OCI-LY1 (cell line): Measurements from ENCODE around the gene HRAS.

Experiments used
- EZH2 ChIP-seq: fragments of 200-600 bp; sonication (generic), shearing (Covaris generic); IDR thresholded peaks from 2 replicates; pipeline ENCODE4 v1.8.0; 2017; ENCODE audit warnings: borderline replicate concordance, mixed run types, mild to moderate bottlenecking, antibody characterized with exemption, low read length, moderate library complexity, mixed read lengths
- TF ChIP-seq, protein P1 (sequence below): fragments of 200-600 bp; sonication (generic), shearing (Covaris generic); IDR thresholded peaks from 2 replicates; pipeline ENCODE4 v1.5.1; 2017; ENCODE audit warnings: mild to moderate bottlenecking, antibody characterized with exemption, low read length, moderate library complexity, mixed read lengths

DNA sequence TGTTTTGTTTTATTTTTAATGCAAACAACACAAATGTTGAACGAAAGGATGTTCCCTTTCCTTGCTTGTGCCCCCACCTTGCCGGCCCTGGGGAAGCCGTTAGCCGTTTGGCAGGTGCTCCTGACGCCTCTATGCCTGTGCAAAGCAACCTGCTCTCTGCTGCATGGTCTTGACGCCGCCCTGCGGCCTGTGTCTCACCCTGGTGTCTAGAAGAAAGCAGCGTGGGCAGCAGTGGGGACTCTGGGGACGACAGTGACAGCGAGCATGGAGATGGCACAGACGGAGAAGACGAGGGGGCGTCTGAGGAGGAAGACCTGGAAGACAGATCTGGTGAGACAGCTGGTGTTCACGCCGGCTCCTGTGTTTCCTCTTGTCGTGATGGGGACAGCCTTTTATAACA is 46.4 kb upstream of the HRAS start:
- TF ChIP-seq, protein P1, sequence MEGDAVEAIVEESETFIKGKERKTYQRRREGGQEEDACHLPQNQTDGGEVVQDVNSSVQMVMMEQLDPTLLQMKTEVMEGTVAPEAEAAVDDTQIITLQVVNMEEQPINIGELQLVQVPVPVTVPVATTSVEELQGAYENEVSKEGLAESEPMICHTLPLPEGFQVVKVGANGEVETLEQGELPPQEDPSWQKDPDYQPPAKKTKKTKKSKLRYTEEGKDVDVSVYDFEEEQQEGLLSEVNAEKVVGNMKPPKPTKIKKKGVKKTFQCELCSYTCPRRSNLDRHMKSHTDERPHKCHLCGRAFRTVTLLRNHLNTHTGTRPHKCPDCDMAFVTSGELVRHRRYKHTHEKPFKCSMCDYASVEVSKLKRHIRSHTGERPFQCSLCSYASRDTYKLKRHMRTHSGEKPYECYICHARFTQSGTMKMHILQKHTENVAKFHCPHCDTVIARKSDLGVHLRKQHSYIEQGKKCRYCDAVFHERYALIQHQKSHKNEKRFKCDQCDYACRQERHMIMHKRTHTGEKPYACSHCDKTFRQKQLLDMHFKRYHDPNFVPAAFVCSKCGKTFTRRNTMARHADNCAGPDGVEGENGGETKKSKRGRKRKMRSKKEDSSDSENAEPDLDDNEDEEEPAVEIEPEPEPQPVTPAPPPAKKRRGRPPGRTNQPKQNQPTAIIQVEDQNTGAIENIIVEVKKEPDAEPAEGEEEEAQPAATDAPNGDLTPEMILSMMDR, result no peak
- TF ChIP-seq EZH2, result no peak
